Bone marrow (tissue), 2 donors: Measurements from ENCODE around the gene ZNF850.
"Not testable (repeated sequence)": the region's sequence is repeated elsewhere in the genome, so short reads cannot be mapped to it uniquely, and the experiment has no call there.

ENCODE experiments used
- DNase-seq, 2 donors: peaks; one replicate each; lab custom pipeline; 2025; lab: John Stamatoyannopoulos, UW

The ZNF850 gene

DNA sequence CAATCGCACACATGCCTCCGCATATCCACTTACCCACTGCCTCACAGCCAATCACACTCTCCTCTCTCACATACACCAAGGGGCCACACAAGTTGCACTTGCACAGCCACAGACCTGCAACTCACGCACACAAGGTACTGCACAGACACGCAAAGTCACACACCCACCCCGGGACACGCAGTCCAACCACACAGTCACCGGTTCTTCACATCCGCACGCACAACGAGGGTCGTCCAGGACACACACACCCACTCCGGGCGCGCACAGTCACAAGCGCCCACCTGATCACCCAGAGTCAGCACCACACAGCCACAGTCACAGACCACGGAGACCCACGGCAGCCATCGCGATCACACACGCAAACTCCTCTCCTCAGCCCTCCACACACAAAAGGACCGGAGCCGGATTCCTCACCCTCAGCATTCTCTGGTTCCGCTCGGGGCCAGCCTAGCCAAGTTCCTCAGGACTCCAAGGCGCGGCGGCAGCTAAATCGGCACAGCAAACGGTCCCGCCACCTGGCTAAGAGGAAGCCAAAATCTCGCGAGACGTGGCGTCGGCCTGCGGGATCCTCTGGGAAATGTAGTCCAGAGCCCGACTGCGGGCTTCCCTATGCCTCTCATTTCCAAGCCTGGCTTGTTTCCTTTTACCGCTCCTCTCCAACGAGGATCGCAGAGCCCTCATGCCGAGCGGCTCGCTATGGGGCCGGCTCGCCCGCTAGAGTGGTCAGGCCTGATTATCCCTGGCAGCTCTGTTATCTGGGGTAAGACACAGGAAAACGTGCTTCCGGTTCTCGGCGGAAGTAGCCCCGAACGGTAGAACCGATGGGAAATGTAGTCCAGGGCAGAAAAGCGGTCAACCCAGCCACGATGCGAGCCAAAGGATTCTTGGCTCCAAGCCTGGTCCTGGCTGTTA is at the start of gene ZNF850:
Gene ZNF850, minus strand, starts transcription at position 497 of the 912 bp plus-strand sequence. CDS start 10,201 bp downstream, outside the sequence.
- DNase-seq = peak; percentile 88 to 93

DNA sequence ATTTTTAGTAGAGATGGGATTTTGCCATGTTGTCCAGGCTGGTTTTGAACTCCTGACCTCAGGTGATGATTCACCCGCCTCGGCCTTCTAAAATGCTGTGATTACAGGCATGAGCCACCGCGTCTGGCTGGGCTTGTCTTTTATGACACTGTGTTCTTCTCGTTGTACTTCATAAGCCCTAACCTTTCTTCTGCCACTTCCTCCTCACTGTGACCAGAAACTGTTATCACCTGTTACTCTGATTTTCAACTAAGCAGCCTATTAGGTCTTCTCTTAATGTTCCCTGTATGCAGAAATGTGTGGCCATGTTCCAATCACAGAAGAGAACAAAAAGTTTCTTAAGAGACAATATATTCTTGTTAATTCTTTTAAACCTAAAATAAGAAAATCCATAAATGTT is 49.2 kb upstream of the ZNF850 start:
- no peak for DNase-seq

DNA sequence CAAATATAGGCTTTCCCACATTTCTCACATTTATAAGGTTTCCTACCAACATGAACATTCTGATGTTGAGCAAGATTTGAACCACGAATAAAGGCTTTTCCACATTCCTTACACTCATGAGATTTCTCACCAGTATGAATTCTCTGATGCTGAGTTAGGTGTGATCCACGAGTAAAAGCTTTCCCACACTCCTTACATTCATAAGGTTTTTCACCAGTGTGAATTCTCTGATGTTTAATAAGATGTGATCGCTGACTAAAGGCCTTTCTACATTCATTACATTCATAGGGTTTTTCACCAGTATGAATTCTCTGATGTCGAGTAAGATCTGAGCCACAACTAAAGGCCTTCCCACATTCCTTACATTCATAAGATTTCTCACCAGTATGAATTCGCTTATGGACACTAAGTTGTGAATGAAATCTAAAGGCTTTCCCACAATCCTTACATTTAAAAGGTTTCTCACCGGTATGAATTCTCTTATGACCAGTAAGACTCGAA is 46.6 kb upstream of the ZNF850 start:
- no peak for DNase-seq

DNA sequence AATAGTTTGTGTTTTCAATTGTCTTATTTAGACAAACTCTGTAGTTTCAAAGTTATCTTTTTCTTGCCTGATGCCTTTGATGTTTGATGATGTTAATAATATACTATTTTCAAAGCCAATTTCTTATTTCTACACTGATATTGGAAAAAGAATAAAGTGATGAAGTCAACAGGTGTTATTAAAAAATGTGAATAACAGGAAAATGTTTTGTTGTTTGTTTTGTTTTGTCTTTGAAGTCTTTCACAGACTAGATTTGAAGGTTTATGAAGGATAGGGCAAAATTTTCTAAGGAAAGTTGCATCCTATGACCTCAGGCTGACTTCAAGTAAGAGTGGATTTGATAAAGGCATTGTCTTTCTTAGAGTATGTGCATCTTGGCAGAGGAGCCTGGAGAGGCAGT is 34.4 kb upstream of the ZNF850 start:
- no peak for DNase-seq

DNA sequence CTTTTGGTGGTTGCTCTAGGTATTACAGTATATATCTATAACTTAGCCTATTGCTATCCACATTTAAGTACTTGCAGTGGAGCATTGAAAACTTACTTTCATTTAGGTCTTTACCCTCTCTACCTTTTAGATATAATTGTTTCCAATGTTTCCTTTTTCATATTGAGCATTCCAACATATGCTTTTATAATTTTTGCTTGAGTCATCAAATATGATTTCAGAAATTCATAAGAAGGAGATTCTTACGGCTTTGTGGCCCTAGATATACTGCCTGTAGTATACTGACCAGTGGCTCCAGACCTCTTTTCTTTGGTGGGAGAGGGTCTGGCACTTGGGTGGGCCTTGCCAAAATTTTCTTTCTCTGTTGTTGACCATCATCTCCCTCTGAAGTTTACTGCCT is 32.8 kb upstream of the ZNF850 start:
- no peak for DNase-seq

DNA sequence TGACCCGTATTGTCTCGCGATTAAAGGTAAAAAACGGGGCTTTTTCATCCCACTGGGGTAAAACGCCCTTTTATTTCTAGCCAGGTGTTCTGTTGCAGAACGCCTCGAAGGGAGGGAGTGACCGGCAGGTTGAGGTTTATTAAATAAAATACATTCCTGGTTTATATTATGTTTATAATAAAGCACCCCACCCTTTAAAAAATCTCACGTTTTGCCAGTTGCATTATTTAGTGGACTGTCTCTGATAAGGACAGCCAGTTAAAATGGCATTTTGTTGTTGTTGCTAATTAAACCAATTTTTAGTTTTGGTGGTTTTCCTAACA is 25.1 kb upstream of the ZNF850 start:
- no peak for DNase-seq

DNA sequence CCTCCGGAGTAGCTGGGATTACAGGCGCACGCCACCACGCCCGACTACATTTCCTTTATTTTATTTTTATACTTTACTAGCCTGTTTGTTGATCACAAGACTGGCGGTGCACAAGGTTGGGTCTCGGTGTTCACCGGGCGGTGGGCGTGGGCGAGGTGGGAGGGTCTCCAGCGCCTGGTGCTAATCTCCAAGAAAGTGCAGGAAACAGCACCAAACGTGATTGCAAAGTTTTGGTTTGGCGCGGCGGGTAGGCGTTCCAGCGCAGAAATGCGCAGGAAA is 24.0 kb upstream of the ZNF850 start:
- DNase-seq = no peak

DNA sequence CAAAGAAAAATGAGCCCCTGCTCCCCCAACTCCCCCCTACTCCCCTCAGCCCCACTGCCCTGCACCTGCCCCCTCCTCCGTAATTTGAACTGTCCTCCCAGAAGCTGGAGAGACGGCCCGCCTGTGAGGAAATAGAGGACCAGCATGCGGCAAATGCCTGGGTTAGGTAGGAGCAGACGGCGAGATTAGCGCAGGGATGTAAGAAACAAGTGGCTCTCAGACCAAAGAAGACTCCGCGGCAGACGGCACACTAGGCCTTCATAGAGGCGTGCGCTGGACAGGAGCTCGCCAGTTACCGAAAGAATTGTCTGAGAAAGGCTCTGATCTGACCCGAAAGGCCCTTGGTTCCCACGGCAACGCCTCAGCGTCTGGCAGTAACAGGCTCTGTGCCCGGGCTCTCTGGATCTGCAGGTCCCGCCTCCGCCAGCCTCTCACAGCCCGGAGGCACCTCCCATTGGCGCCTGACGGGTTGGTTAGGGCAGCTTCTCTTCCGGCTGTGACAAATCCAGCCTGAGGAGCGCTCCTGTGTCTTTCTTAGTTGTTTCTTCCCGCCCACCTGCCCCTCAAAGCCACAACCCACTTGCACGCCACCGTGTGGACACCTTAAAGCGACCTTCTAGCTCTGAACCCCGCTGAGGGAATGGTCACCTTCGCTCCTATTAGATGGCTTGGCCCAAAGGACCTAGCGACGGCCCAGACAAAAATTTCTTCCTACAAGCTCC is 19.0 kb upstream of the ZNF850 start:
- peak in 1 of 2 donors; percentile 31 for DNase-seq

DNA sequence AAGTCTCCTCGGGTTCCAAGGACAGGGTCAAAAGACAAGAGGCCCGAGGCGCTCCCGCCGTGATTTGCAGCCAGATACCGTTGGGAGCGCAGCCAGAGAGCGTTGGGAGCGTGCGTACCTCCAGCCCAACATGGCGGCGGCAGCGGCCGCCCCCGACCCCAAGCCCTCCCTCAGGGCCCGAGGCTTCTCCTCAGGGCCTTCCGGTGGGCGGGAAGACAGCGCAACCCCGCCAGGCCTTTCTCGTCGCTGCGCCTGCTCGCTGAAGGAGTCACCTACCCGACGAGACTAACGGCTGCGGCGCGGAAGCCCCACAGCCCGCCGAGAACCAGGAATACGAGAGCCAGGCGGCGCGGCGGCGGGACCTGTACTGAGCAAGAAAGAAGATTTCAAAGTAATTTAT is 3.2 kb upstream of the ZNF850 start:
- DNase-seq = no peak

DNA sequence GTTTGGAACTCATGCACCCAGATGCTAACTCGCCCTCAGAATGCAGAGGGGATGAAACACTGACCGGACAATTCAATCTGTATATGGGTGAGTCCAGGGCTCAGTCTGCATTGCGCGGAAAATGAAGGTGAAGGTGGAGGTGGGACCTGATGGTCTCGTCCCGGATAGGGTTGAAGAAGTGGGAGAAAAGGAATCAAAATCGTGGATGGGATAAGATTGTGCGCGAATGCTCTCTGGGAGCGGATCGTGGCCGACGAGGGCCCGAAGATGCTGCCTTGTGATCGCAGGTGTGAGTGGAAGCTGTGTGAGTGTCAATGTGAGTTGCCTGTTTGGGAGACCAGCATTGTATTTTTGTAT is 594 bp upstream of the ZNF850 start:
- DNase-seq = no peak

DNA sequence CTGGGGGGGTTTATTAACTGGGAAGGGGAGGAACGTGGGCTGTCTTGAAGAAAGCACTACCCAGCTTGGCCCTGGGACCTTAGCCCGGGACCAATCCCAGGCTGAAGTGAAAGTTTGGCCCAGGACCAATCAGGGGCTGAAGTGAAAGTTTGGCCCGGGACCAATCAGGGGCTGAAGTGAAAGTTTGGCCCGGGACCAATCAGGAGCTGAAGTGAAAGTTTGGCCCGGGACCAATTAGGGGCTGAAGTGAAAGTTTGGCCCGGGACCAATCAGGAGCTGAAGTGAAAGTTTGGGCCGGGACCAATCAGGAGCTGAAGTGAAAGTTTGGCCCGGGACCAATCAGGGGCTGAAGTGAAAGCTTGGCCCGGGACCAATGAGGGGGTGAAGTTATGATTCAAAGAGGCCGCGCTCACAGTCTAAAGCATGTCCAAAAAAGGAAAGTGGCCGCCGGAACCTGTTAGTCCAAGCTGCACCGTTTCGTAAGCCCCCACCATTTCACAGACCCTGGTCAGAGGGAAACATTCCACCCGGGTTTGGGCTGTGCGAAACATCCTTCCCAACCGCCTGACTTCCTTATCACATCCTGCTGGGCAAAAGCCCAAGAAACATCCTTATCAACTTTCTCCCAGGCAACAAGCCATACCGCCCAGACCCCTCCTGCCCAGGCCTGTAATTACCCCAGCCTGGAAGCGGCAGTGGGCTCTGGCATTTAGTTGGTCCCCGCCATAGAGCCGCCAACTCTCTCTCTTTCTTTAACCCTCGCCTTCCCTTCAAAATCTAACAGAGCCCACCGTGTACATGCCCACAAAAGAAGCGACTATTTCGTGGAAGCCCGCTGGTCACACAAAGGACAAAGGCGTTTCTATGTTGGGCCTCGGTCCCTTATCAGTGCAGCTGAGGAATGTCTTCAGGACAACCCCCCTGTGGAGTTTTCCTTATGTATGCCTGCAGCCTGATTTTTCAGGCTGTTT is 1.1 kb downstream of the ZNF850 start:
- no peak for DNase-seq

DNA sequence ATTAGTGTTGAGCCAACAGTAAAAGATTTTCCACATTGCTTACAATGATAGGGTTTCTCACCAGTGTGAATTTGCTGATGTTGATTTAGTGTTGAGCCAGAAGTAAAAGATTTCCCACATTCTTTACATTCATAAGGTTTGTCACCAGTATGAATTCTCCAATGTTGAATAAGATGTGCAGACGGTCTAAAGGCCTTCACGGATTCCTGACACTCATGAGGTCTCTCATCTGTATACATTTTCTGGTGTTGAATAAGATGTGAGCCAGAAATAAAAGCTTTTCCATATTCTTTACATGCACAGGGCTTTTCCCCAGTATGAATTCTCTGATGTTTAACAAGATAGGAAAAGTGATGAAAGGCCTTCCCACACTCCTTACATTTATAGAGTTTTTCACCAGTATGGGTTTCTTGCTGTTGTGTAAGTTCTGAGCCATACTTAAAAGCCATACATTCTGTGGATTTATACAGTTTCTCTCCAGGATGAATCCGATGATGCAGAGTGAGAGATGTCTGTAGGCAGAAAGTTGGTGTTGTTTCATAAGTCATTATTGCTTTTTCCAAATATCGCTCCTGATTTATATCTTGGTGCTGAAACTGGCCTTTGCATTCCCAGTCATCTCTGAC is 22.4 kb downstream of the ZNF850 start:
- no peak for DNase-seq

DNA sequence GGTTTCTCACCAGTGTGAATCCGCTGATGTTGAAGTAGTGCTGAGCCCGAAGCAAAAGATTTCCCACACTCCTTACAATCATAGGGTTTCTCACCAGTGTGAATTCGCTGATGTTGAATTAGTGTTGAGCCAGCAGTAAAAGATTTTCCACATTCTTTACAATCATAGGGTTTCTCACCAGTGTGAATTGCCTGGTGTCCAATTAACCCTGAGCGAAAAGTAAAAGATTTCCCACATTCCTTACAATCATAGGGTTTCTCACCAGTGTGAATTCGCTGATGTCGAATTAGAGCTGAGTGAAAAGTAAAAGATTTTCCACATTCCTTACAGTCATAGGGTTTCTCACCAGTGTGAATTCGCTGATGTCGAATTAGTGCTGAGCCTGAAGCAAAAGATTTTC is 23.0 kb downstream of the ZNF850 start:
- not testable (repeated sequence) for DNase-seq

DNA sequence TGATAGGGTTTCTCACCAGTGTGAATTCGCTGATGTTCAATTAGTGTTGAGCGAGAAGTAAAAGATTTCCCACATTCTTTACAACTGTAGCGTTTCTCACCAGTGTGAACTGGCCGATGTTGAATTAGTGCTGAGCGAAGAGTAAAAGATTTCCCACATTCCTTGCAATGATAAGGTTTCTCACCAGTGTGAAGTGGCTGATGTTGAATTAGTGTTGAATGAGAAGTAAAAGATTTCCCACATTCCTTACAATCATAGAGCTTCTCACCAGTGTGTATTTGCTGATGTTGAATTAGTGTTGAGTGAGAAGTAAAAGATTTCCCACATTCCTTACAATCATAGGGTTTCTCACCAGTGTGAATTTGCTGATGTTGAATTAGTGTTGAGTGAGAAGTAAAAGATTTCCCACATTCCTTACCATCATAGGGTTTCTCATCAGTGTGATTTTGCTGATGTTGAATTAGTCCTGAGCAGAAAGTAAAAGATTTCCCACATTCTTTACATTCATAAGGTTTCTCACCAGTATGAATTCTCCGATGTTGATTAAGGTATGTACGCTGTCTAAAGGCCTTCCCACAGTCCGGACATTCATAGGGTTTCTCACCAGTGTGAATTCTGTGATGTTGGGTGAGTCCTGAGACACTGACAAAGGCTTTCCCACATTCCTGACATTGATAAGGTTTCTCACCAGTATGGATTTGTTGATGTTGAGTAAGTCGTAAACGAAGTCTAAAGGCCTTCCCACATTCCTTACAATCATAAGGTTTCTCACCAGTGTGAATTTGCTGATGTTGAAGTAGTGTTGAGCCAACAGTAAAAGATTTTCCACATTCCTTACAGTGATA is 24.0 kb downstream of the ZNF850 start:
- DNase-seq = no peak

DNA sequence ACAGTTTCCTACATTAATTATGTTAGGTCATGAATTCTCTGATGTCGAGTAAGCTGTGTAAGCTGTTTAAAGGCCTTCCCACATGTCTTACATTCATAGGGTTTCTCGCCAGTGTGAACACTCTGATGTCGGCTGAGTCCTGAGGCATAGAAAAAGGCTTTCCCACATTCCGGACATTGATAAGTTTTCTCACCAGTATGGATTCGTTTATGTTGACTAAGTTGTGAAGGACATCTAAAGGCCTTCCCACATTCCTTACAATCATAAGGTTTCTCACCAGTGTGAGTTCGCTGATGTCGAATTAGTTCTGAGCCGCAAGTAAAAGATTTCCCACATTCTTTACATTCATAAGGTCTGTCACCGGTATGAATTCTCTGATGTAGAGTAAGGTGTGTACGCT is 24.9 kb downstream of the ZNF850 start:
- no peak for DNase-seq

DNA sequence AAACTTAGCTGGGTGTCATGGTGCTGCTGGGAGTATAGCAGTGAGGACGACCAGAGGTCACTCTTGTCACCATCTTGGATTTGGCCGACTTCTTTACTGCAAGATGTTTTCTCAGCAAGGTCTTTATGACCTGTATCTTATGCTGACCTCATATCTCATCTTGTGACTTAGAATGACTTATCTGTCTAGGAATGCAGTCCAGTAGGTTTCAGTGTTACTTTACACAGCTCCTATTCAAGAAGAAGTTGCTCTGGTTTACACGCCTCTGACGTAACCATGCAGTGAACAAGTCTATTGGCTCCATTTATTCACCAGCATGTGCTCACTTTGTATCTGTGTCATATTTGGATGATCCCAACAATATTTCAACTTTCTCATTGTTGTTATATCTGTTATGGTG is 26.7 kb downstream of the ZNF850 start:
- DNase-seq = no peak

DNA sequence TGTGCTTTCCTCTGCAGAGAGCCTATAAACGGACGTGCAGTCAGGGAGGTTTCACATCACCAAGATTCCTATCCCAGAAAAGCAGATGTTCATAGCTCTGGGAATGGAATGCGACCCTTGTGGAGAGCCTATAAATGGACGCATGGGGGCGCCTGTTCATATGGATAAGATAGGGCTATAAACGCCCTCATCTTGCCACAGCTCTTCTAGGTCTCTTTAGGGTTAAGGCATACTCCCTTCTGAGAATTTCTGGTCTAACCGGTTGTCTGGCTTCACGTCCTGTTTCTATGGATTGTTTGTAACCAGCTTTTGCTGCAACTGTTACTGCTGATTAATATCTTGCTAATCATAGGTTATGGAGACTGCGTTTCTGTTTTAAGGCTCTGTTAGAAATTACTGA is 36.4 kb downstream of the ZNF850 start:
- not testable (repeated sequence) for DNase-seq

DNA sequence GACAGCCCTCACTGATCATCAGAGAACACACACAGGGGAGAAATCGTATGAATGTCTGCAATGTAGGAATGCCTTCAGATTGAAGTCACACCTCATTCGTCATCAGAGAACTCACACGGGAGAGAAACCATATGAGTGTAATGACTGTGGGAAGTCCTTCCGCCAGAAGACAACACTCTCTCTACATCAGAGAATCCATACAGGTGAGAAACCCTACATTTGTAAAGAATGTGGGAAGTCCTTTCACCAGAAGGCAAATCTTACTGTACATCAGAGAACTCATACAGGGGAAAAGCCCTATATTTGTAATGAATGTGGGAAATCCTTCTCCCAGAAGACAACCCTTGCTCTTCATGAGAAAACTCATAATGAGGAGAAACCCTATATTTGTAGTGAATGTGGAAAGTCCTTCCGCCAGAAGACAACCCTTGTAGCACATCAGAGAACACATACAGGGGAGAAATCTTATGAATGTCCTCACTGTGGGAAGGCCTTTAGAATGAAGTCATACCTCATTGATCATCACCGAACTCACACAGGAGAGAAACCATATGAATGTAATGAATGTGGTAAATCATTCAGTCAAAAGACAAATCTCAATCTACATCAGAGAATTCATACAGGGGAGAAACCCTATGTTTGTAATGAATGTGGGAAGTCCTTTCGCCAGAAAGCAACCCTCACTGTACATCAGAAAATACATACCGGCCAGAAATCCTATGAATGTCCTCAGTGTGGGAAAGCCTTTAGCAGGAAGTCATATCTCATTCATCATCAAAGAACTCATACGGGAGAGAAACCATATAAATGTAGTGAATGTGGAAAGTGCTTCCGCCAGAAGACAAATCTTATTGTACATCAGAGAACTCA is 52.7 kb downstream of the ZNF850 start:
- DNase-seq = no peak

DNA sequence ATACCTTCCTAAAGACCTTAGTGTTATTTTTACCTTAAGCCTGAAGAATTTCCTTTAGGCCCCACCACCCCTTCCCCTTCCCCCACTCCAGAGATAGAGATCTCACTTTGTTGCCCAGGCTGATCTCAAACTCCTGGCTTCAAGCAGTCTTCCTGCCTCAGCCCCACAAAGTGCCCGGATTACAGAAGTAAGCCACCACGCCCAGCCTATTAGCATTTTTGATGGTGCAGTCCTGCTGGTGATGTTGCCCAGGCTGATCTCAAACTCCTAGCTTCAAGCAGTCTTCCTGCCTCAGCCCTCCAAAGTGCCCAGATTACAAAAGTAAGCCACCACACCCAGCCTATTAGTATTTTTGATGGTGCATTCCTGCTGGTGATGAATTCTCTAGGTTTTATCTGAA is 63.2 kb downstream of the ZNF850 start:
- no peak for DNase-seq

DNA sequence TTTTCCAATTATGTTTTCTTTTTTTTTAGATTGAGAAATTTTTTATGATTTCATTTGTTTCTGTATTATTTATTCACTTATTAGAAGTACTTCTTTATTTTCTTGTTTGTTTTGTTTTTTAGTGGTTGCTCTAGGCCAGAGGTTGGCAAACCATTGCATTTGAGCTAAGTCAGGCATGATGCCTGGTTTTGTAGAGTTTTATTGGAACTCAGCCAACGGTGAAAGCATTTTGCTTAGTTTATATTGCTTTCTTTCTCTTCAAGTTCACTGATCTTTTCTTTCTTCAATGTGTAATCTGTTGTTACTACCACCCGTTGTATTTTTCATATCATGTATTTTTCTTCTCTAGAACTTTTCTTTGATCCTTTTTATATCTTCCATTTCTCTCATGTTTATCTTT is 65.5 kb downstream of the ZNF850 start:
- DNase-seq = no peak
